ENCODE data around the gene MTPN. TPM values are rescaled to one million over a fixed set of nuclear protein-coding genes. Genes with fewer than 3 reads are reported as not detected.

Gene MTPN
- total RNA-seq, 6 experiments from 2014 or later, result 242 to 306 (median 273) TPM

- H3K27me3 Mint-ChIP-seq (ENCODE audit: insufficient read depth), result peaks cover 2% of the 10 kb centered on the region; the same call in 1 of the 2 replicates
- DNase-seq, result no peak
- no peak overlapping the region for H3K27ac Mint-ChIP-seq
- H3K4me3 Mint-ChIP-seq, result no peak overlapping the region
- no peaks in the 10 kb centered on the region for H3K9me3 Mint-ChIP-seq
- peaks cover 12% of the 10 kb centered on the region for H3K36me3 Mint-ChIP-seq (ENCODE audit: low read depth)
- H3K4me1 Mint-ChIP-seq (ENCODE audit: low read depth), result peaks cover 60% of the 10 kb centered on the region
- no peak for TF ChIP-seq CTCF (IDR thresholded peaks at IDR 0.05)
Measured at GRCh38 chr7:135928136-135928535, 49.0 kb downstream of the MTPN start.

GRCh38 chr7:135925210-135925609 is 51.9 kb downstream of the MTPN start:
- H3K4me1 Mint-ChIP-seq (ENCODE audit: low read depth), result peaks cover 51% of the 10 kb centered on the region
- DNase-seq, result no peak

GRCh38 chr7:135924302-135924701 is 52.9 kb downstream of the MTPN start:
- peak overlapping the region; percentile 45 for H3K4me3 Mint-ChIP-seq
- peaks cover 15% of the 10 kb centered on the region for H3K36me3 Mint-ChIP-seq (ENCODE audit: low read depth)
- no peak for TF ChIP-seq CTCF (IDR thresholded peaks at IDR 0.05)
- no peak for DNase-seq
- H3K27me3 Mint-ChIP-seq (ENCODE audit: insufficient read depth), result peaks cover 2% of the 10 kb centered on the region; the same call in 1 of the 2 replicates
- peak overlapping the region; percentile 92 for H3K27ac Mint-ChIP-seq
- H3K4me1 Mint-ChIP-seq (ENCODE audit: low read depth), result peaks cover 42% of the 10 kb centered on the region
- no peaks in the 10 kb centered on the region for H3K9me3 Mint-ChIP-seq

More at GRCh38 chr7:135925210-135925609, 51.9 kb downstream of the MTPN start:
- H3K27ac Mint-ChIP-seq, result peak overlapping the region; percentile 62
- peaks cover 2% of the 10 kb centered on the region; the same call in 1 of the 2 replicates for H3K27me3 Mint-ChIP-seq (ENCODE audit: insufficient read depth)
- peaks cover 20% of the 10 kb centered on the region for H3K36me3 Mint-ChIP-seq (ENCODE audit: low read depth)
- no peak overlapping the region for H3K4me3 Mint-ChIP-seq
- H3K9me3 Mint-ChIP-seq, result no peaks in the 10 kb centered on the region
- TF ChIP-seq CTCF (IDR thresholded peaks at IDR 0.05), result no peak

- TF ChIP-seq CTCF (IDR thresholded peaks at IDR 0.05), result no peak
- Mint-ChIP-seq H3K9me3 (no peaks in the 10 kb centered on the region), H3K4me1 (ENCODE audit: low read depth) (peaks cover 42% of the 10 kb centered on the region), H3K27ac (peak overlapping the region; percentile 92), H3K27me3 (ENCODE audit: insufficient read depth) (peaks cover 2% of the 10 kb centered on the region; the same call in 1 of the 2 replicates), H3K36me3 (ENCODE audit: low read depth) (peaks cover 15% of the 10 kb centered on the region), H3K4me3 (no peak overlapping the region)
- no peak for DNase-seq
Measured at GRCh38 chr7:135922263-135922662, 54.9 kb downstream of the MTPN start.

- Mint-ChIP-seq H3K27ac (no peak overlapping the region), H3K4me3 (no peak overlapping the region), H3K4me1 (ENCODE audit: low read depth) (peaks cover 34% of the 10 kb centered on the region), H3K27me3 (ENCODE audit: insufficient read depth) (no peaks in the 10 kb centered on the region; the same call in 1 of the 2 replicates), H3K9me3 (no peaks in the 10 kb centered on the region), H3K36me3 (ENCODE audit: low read depth) (peaks cover 14% of the 10 kb centered on the region; the same call in 1 of the 2 replicates)
- TF ChIP-seq CTCF (IDR thresholded peaks at IDR 0.05), result no peak
- DNase-seq, result no peak
Measured at GRCh38 chr7:135920478-135920877, 56.7 kb downstream of the MTPN start.
